ENCODE results near the gene ACOXL.

Gene ACOXL

DNA sequence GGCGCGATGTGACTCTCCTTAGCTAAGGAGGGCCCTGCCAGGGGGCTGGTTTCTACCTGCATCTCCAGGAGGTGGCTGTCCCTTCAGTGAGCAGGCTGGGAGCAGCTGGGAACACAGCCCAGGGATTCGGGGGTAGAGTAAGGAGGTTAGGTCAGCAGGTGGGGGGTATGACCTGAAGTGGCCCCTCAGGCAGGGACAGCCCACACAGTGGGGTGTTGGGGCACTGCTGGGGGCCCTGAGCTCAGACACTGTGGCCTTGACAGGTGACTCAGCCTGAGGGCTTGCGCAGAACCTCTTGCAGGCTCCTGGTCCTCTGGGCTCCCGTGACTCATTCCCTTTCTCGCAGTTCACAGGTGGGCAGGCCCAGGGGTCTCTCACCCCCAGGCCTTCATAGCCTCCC, 202.6 kb downstream of the ACOXL start:
- TF ChIP-seq CTCF (conservative IDR thresholded peaks at IDR 0.05), result no peak

GRCh38 chr2:110940376-110940910, 208.1 kb downstream of the ACOXL start:
- TF ChIP-seq CTCF (conservative IDR thresholded peaks at IDR 0.05), result no peak
- H3K27ac ChIP-seq, result no peak overlapping the region

More for the DNA sequence above, 202.6 kb downstream of the ACOXL start:
- no peak overlapping the region for H3K27ac ChIP-seq

- no peak overlapping the region for H3K27ac ChIP-seq
- TF ChIP-seq CTCF (conservative IDR thresholded peaks at IDR 0.05), result no peak
These were observed 208.9 kb downstream of the ACOXL start for GRCh38 chr2:110941226-110941625.

- no peak for TF ChIP-seq CTCF (conservative IDR thresholded peaks at IDR 0.05)
- H3K27ac ChIP-seq, result no peak overlapping the region
These were observed 210.8 kb downstream of the ACOXL start for GRCh38 chr2:110943070-110943634.

DNA sequence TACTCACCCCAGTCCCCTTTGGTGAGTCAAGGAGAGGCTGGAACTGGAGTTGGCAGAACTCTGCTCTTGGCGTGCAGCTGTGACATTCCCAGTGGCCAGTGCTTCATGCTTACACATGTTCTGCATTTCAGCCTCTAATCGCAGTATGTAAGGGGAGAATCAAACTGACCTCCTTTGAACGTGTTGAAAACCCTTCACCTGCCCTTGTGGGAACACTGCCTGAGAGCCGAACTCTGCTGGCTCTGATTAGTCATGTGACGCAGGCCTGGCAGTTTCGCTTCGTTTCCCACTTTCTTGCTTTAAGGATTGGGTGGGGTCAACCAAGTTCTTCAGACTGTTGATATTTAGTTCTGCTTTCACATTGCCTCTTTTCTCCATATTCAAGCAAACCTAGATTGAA, 214.5 kb downstream of the ACOXL start:
- TF ChIP-seq CTCF (conservative IDR thresholded peaks at IDR 0.05), result no peak
- H3K27ac ChIP-seq, result no peak overlapping the region

DNA sequence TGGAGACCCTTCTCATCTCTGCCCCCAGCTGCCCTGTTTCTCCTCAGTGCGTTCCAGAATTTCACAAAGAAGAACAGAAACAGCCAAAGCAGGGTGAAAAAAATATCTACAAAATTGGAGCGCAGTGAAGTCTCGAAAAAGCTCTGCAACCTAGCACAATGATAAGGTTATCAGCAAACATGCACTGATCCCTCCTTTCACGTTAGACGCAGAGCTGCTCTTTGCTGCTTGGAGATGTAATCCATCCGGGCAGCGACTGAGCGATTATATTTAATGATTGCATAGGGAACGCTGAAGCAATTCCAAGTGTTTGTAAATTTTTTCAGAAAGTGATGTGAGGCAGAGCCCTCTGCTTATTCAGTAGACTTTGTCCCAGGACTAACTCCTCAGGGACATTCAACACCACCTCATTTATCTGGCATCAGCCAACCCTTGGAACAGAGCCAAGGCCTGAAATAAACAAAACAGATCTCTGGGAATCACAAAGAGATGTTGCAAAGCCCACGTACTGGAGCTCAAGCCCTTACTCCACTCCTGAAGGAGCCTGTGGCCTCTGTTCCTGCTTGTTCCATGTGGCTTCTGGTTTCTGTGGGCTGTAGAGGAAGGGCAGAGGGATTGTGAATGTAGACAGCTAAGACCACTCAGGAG, 215.8 kb downstream of the ACOXL start:
- peak overlapping the region; percentile 25 for H3K27ac ChIP-seq
- TF ChIP-seq CTCF (conservative IDR thresholded peaks at IDR 0.05), result no peak

- no peak overlapping the region for H3K27ac ChIP-seq
- TF ChIP-seq CTCF (conservative IDR thresholded peaks at IDR 0.05), result no peak
These were observed 217.9 kb downstream of the ACOXL start for GRCh38 chr2:110950281-110950680.

Data from VCaP (cell line).